ENCODE measurements around the gene OSBPL9.

Gene OSBPL9

DNA sequence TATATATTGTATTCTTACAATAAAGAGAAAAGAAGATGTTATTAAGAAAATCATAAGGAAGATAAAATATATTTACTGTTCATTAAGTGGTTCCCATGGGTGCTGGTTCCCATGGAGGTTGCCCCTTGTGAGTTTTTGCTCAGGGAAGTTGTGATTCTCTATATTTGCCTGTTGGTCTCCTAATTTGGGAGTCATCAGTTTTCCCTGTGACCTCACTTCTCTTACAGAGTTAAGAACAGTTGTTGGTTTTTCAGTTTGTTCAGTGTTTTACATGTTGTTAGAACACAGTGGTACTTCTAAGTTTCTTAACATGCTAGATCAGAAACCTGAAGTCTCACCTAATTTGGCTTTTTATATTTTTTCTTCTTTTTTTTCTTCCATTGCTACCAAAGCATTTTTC lies 109.2 kb downstream of the OSBPL9 start:
- Histone ChIP-seq H3K4me3 (replicated peaks; ENCODE audit: insufficient read depth, low read length) (no peak overlapping the region), H3K27me3 (ENCODE audit: insufficient read depth, poor library complexity, severe bottlenecking) (no peaks in the 10 kb centered on the region), H3K27ac (replicated peaks) (no peak overlapping the region)
- TF ChIP-seq, protein P1, sequence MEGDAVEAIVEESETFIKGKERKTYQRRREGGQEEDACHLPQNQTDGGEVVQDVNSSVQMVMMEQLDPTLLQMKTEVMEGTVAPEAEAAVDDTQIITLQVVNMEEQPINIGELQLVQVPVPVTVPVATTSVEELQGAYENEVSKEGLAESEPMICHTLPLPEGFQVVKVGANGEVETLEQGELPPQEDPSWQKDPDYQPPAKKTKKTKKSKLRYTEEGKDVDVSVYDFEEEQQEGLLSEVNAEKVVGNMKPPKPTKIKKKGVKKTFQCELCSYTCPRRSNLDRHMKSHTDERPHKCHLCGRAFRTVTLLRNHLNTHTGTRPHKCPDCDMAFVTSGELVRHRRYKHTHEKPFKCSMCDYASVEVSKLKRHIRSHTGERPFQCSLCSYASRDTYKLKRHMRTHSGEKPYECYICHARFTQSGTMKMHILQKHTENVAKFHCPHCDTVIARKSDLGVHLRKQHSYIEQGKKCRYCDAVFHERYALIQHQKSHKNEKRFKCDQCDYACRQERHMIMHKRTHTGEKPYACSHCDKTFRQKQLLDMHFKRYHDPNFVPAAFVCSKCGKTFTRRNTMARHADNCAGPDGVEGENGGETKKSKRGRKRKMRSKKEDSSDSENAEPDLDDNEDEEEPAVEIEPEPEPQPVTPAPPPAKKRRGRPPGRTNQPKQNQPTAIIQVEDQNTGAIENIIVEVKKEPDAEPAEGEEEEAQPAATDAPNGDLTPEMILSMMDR (IDR thresholded peaks at IDR 0.05; ENCODE audit: insufficient read depth, low read length): no peak
- TF ChIP-seq, protein P2, sequence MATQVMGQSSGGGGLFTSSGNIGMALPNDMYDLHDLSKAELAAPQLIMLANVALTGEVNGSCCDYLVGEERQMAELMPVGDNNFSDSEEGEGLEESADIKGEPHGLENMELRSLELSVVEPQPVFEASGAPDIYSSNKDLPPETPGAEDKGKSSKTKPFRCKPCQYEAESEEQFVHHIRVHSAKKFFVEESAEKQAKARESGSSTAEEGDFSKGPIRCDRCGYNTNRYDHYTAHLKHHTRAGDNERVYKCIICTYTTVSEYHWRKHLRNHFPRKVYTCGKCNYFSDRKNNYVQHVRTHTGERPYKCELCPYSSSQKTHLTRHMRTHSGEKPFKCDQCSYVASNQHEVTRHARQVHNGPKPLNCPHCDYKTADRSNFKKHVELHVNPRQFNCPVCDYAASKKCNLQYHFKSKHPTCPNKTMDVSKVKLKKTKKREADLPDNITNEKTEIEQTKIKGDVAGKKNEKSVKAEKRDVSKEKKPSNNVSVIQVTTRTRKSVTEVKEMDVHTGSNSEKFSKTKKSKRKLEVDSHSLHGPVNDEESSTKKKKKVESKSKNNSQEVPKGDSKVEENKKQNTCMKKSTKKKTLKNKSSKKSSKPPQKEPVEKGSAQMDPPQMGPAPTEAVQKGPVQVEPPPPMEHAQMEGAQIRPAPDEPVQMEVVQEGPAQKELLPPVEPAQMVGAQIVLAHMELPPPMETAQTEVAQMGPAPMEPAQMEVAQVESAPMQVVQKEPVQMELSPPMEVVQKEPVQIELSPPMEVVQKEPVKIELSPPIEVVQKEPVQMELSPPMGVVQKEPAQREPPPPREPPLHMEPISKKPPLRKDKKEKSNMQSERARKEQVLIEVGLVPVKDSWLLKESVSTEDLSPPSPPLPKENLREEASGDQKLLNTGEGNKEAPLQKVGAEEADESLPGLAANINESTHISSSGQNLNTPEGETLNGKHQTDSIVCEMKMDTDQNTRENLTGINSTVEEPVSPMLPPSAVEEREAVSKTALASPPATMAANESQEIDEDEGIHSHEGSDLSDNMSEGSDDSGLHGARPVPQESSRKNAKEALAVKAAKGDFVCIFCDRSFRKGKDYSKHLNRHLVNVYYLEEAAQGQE (IDR thresholded peaks at IDR 0.05; ENCODE audit: insufficient replicate concordance, low read depth): no peak
- TF ChIP-seq SPI1 (IDR thresholded peaks at IDR 0.05; ENCODE audit: borderline replicate concordance, low read depth): no peak
- no peak for TF ChIP-seq GABPA (IDR thresholded peaks at IDR 0.05; ENCODE audit: low read depth)
- no peak for TF ChIP-seq POLR2AphosphoS5 (IDR thresholded peaks at IDR 0.05; ENCODE audit: low read depth)
- DNase-seq (ENCODE audit: low read depth in 1 of 2, low spot score in 1 of 2): no peak

DNA sequence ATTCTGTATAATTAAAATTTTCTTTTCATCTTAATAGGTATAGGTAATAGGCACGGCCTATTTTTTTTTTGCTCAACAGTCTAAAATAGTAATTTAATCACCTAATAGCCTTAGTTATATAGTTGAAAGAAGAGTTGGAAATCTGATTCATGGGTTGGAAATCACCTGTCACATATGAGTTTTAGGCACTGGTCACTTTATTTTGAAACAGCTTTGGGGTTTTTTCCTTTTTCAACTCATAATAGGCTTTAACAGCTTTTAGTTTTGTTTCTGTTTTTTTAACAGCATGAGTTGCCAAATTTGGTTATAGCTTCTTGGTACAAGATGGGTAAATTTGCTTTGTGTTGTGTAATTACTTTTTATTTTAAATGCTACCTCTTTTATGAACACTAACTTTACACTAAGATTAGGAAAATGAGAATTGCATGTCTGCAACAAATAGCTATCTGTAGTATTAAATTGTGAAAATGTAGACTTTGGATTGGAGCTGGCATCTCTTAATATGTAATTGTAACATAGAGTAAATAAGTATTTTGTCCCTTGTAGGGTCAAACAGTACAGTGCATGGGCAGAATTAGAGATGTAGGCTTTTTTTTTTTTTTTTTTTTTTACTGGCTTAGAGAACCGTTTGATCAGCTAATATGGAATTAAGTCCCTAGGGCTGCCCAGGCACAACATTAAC lies 109.8 kb downstream of the OSBPL9 start:
- no peak for DNase-seq (ENCODE audit: low read depth in 1 of 2, low spot score in 1 of 2)
- TF ChIP-seq SPI1 (IDR thresholded peaks at IDR 0.05; ENCODE audit: borderline replicate concordance, low read depth) (no peak), GABPA (IDR thresholded peaks at IDR 0.05; ENCODE audit: low read depth) (no peak), POLR2AphosphoS5 (IDR thresholded peaks at IDR 0.05; ENCODE audit: low read depth) (no peak)
- TF ChIP-seq, protein P1 (IDR thresholded peaks at IDR 0.05; ENCODE audit: insufficient read depth, low read length): no peak
- TF ChIP-seq, protein P2 (IDR thresholded peaks at IDR 0.05; ENCODE audit: insufficient replicate concordance, low read depth): no peak

DNA sequence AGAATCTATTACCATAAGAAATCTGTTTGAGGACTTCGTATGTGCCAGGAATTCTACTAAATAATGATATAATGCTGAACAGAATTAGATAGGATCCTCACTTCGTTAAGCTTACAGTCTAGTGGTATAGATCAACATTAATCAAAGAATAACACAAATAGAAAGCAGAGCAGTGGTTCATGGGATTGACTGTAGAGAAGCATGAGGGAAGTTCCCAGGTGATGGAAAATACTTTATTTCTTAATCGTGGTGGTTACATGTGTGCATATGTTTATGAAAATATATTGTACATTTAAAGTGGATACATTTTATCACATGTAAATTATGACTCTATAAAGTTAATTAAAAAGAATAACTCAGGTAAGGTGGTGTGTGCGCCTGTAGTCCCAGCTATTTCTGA lies 110.5 kb downstream of the OSBPL9 start:
- DNase-seq (ENCODE audit: low read depth in 1 of 2, low spot score in 1 of 2): no peak
- Histone ChIP-seq H3K27me3 (ENCODE audit: insufficient read depth, poor library complexity, severe bottlenecking) (no peaks in the 10 kb centered on the region), H3K4me3 (replicated peaks; ENCODE audit: insufficient read depth, low read length) (no peak overlapping the region), H3K27ac (replicated peaks) (no peak overlapping the region)
- TF ChIP-seq, protein P1 (IDR thresholded peaks at IDR 0.05; ENCODE audit: insufficient read depth, low read length): no peak
- TF ChIP-seq POLR2AphosphoS5 (IDR thresholded peaks at IDR 0.05; ENCODE audit: low read depth) (no peak), SPI1 (IDR thresholded peaks at IDR 0.05; ENCODE audit: borderline replicate concordance, low read depth) (no peak), GABPA (IDR thresholded peaks at IDR 0.05; ENCODE audit: low read depth) (no peak)
- TF ChIP-seq, protein P2 (IDR thresholded peaks at IDR 0.05; ENCODE audit: insufficient replicate concordance, low read depth): no peak

More for the DNA sequence above, 109.8 kb downstream of the OSBPL9 start:
- no peak overlapping the region for H3K27ac ChIP-seq (replicated peaks)
- no peaks in the 10 kb centered on the region for H3K27me3 ChIP-seq (ENCODE audit: insufficient read depth, poor library complexity, severe bottlenecking)
- no peak overlapping the region for H3K4me3 ChIP-seq (replicated peaks; ENCODE audit: insufficient read depth, low read length)
